ENCODE measurements around the gene NEO1.

- no peak for TF ChIP-seq POLR2A (IDR thresholded peaks at IDR 0.05)
- TF ChIP-seq CTCF (IDR thresholded peaks at IDR 0.05): no peak
Measured at GRCh38 chr15:73334086-73334485, 281.8 kb downstream of the NEO1 start.

Data from uterus (tissue), 2 donors.